GM19452 (cell line): ENCODE measurements around the gene ASTN1.

Experiments used
- ATAC-seq: cut with Tn5 transposase; IDR thresholded peaks from one replicate; pipeline ENCODE4 v1.9.1; 2021; ENCODE audit not compliant: unreplicated experiment

Gene ASTN1

DNA sequence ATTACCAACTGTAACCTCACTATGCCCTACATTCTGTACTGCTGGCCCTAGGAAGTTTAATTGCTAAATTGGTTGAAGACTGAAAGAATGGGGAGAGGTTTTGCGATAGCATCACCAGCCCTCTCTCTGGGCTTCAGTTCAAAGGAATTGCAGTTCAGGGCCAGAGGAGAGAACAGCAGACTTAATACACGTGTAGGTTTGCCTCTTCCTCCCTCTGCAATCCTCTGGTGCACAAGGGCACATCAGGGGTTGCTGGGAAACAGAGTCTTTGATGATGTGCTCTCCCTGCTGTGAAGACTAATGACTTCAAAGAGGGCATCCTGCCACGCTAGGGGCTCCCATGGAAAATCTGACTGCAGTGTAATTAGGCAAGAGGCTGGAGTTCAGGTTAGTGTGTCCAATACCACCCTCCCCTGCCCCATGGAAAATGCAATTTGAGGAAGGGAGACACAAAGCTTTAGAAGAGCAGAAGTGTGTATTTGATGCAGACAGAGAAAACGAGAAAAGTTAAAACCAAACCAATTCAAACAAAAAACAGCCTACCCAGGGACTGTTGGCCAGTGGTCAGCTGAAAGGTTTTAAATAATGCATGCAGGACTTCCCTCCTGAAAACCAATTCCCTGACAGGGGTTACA lies 167.9 kb downstream of the ASTN1 start:
- no peak for ATAC-seq

DNA sequence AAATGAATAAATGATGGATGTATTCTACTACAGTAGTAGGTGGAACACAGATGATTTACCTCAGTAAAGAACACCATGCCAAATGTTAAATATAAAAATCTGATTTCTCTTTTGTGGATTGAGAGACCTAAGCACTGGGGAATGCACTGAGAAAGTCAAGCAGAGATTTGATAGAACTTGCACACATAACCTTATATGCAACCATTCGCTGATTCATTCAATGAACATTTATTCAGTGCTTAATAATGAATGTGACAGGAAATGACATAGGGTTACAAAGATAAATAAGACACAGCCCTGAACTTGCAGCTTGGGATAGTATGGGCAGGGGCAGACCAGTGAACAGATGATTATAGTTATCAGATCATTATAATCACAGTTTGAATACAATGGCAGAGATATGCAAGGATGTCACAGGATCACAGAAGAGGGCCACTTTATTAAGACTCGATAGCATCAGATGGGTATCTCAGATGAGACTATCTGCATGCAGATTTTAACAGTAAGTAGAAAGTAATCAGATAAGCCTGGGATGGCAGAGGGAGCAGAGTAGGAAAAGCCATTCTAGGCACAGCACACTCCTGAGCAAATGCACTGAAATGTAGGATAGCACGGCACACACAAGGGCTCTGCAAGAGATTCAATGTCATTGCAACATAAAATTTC lies 169.4 kb downstream of the ASTN1 start:
- no peak for ATAC-seq

DNA sequence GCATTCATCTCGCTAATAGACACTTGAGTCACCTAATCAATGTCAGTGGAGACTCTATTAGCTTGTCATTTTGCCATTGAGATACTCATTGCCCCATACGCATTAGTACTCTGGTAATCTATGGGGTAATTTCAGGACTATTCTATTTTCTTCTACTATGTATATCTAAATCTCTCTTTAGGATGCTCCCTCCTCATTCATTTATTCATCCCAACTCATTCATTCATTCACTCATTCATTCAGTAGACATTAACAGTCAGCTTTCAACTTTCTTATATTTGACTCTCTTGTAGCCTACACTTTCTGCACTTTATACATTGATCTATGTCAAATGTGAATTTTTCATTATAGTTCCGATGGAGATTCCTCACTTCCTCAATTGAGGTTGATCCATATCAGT lies 170.9 kb downstream of the ASTN1 start:
- ATAC-seq, result no peak

- ATAC-seq, result no peak
These were observed 174.8 kb downstream of the ASTN1 start for GRCh38 chr1:176989754-176990153.

DNA sequence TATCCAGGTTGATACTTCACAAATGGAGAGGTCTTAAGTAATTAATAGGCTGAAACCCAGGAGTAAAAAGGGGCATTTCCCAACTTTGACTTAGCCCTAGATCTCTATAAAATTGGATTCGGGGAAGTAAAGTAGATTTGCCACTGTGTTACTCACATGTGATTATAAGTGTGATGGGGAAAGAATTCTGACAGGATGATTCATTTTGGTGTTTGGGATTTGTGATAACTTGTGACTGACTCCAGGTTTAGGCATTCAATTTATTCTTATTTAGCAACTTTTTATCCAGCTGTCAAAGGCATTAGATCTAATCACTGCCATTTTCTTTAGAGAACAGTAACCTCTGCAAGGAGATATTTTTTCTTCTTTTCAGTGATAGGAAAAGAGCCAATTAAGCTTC lies 175.5 kb downstream of the ASTN1 start:
- ATAC-seq, result no peak

GRCh38 chr1:176987016-176987415 lies 177.5 kb downstream of the ASTN1 start:
- no peak for ATAC-seq

DNA sequence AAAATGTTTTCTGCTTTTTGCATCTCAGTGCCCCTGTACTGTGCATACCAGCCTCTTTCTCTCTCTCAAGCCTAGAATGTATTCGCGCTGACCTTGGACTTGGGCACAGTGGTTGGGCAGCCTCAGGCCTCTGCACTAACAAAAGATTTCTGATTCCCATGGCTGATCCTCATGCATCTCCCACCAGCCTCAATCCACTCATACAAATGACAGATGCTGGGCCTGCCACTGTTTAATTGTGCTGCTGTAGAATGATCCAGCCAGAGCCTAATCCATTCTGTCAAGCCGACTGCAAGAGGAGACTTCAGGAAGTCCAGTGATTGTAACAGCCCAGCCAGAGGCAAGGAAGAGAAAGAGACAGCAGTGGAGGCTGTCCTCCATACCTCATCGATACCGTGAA lies 180.8 kb downstream of the ASTN1 start:
- ATAC-seq, result no peak

DNA sequence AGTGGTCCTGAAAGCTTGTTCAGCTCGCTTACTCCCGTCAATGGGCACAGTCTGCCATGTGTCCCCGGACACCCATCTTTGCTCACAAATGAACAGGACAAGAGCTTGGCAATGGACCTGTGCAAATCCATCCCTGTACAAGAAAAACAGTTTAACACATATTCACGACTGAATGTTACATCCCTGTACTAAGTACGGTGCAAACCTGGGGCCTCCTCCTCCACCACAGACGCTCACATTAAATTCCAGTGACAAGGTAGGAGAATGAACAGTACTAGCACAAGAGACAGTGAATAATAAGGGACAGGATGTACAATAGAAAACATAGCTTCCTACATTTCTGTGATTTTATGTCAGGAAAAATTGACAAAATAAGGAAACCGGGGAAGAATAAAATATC lies 187.7 kb downstream of the ASTN1 start:
- ATAC-seq, result no peak

GRCh38 chr1:176976225-176976624 lies 188.3 kb downstream of the ASTN1 start:
- no peak for ATAC-seq

DNA sequence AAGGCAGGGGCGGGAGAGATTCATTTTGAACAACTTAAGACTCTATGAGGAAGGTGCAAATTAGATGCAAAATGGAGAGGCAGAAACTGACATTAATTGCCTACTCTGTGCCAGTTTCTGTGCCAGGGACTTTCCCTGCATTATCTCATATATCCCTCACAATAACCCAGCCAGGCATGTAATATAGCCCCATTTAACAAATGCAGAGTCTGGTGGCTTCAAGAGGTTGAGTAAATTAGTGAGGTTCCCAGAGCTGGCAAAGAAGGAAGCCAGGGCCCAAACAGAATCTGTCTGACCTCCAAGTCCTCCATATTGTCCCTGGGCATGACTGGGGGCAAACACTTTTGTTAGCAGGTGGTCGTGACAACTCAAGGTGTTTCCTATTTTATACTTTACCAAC lies 199.8 kb downstream of the ASTN1 start:
- ATAC-seq, result no peak

DNA sequence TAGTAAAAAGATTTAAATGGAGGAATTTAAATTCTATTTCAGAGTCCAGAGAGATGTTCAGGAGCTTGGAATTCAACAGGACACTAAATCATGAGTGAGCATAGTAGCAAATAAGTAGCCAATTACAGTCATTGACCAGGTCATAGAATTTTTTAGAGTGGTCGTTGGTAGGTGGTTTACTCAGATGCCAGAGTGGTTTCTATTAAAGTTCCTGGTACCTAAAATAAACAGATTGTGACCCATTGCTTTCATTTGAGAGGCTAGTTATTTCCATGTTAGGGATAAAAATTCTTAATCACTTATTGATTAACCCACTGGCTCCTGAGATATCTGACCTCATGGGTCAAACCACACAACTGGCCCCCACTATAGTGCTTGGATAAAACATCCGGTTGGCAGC lies 201.3 kb downstream of the ASTN1 start:
- ATAC-seq, result no peak

GRCh38 chr1:176961678-176962077 lies 202.8 kb downstream of the ASTN1 start:
- ATAC-seq, result no peak

DNA sequence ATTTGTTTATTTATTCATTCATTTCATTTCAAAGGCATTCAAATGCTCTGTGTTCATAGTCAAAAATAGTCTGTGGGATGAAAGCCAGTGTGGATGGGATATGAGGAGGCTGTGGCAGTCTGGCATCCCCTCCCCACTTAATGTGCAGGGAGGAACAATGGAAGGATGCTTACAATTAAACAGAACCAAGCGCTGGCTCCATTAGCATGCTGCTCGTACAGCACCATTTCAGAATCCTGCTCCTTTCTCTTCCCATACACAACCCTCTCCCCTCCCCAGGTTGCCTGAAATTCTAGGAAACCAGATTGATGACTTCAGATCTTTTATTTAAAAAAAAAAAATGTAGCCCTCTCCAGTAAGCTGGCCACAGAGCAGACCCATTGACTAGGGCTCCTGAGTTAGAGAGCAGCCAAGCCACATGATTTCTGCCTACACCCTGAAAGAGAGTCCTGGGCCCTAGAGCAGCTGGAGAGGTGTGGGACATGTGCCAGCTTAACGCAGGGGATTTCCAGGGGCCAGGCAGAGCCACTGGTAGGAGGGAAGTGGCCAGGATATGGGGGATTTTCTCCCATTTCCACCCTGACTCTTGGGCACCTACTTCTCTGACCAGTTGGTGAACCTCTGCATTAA lies 205.2 kb downstream of the ASTN1 start:
- ATAC-seq, result no peak

DNA sequence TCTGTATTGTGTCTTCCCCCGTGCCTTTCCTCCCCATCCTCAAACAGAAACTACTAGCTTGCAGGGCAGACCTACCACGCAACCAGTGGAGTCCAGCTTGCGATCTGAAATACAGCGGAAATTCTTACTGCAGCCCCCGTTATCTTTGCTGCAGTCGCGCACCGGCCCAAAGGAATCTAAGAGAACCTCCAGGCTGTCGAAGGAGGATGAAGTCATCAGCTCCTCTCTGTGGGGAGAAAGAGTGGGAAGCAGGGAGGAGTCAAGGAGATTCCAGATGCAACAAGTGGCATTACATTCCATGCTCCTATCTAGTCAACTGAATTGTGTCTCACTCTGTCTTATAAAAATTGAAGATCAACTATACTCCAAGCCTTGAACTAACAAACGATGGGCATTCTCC lies 206.9 kb downstream of the ASTN1 start:
- no peak for ATAC-seq

GRCh38 chr1:176954242-176954641 lies 210.3 kb downstream of the ASTN1 start:
- no peak for ATAC-seq

DNA sequence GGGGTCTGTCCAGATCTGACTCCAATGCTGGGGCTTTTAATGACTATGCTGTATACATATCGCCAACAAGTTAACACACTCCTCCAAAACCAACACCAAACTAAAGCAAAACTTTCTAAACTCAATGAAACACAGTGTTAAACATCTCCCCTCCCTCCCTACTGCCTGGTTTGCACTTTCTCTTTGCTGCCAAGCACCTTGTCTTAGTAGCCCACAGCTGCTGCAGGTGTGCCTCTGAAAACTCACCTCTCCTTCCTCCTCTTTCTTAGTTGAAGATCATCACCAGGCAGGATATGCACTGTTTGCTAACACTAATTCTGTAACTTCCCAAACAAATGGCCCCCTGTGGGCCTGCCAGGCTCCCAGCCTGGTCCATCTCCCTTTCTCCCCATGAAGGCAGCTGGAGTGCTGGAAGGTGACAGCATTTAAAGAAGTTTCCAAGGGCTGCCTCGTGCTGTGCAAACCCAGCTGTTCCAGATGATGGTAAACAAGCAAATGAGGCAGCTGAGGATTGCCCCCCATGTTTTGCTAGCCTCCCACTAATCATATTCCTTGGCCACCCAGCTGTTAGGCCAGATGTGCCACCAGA lies 213.7 kb downstream of the ASTN1 start:
- ATAC-seq, result no peak

DNA sequence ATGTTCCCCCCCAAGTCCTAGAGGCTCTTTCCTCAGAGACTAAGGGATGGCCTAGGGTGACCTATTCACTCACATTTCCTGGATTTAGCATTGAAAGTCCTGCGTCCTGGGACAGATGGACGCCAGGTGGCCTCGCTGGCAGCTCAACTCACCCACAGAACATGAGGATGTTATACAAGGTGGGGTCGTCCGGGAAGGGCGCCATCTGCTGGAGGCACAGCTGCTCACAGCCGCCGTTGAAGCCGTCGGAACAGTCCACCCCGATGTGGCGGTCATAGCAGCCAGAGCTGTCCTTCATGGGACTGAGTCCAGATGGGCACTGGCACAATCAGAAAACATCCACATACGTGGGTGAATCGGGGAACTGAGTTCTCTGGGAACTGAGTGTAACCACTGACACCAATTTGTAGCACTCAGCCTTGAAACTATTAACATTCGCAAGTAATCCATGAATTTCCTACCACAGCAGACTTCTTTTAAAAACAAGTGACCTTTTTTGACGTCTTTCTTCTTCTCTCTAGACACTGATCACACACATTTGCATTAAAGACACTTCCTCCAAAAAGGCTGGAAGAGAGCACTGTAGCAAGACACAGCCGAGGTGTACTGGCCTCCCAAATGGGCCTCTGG lies 215.4 kb downstream of the ASTN1 start:
- no peak for ATAC-seq

DNA sequence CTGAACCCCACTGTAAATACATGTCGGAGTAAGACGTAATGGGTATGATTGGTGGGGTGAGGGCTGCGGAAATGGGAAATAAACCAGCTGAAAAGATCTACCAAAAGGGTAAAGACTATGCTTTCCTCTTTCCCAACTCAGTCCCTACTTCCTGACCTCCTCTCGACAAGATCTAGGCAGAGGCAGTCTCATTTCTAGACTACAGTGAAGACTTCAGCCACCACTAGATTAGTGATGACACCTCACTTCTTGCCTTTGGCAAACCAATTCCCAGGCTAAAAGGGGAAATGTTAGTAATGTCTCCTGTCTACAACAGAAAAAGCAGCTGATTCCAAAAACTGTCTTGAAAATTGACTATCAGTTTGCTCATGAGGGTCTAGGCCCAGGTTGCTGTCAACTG lies 219.9 kb downstream of the ASTN1 start:
- ATAC-seq, result no peak

DNA sequence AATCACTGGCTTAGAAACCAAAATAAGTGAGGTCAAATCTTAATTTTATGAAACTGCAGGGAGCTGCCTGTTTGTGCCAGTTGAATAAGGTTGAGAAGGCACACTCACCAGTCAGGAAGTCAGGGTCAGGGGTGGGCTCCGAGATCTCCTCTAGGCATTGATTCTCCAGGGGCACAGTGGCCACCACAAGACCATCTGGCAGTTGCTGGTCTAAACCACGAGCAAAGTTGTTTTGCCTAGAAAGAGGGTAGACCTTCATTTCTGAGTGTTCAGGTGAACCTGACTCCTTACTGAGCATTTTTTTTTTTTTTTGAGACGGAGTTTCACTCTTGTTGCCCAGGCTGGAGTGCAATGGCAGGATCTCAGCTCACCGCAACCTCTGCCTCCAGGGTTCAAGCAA lies 220.7 kb downstream of the ASTN1 start:
- ATAC-seq, result no peak

GRCh38 chr1:176942346-176942745 lies 222.2 kb downstream of the ASTN1 start:
- ATAC-seq, result no peak

DNA sequence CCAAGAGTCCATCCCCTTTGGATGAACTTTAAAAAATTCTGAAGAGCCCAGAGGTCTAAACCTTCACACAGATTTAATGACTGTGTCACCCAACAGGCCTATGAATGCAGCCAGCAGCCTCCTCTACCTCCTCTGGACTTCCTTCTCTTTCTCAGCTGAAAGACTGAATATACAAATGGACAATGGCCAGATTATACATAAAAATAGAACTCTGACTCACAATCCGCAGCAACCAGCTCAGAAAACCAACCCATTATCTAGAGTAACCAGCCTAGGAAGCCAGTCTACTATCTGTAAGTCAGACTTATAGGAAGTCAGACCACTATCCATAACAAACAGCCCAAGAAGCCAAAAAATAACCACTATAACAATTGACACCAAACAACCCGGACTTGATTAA lies 224.5 kb downstream of the ASTN1 start:
- ATAC-seq, result no peak

DNA sequence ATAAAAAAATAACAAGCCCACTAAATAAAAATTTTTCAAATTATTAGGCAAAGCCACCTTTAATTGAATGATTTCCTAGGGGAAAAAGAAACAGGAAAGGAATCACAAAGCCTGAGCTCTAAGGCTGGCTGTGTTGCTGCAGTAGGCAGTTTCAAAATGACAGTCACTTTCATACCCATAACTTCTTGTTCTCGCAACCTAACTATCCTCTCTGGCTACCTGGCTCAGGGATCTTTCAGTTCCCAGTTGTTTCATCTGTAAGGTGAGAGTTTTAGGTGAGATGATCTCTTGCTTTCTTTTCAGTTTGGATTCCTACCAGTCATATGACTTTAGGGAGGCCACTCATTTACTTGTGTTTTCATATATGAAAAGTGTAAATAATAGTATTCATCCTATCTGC lies 226.1 kb downstream of the ASTN1 start:
- ATAC-seq, result no peak
